Smooth muscle cell (in vitro differentiated cells): ENCODE data around the gene DNAH8. TPM values are rescaled to one million over a fixed set of nuclear protein-coding genes. Genes with fewer than 3 reads are reported as not detected.
A peak's percentile ranks its signal among the peaks of the same experiment; 100 is the strongest.

Experiments used
- DNase-seq: peaks from one replicate; lab custom pipeline; 2025; ENCODE audit not compliant: unreplicated experiment; lab: John Stamatoyannopoulos, UW
- H2AFZ ChIP-seq: fragments of 200-600 bp; sonication (generic); 2 replicates; pipeline ENCODE4 v1.6.0; 2016; ENCODE audit warnings: antibody characterized with exemption, low read depth, mild to moderate bottlenecking
- H3F3A ChIP-seq: fragments of 200-600 bp; sonication (generic); 2 replicates; pipeline ENCODE4 v1.6.0; 2017; ENCODE audit warnings: antibody characterized with exemption, low read depth
- H3K27ac ChIP-seq: fragments of 200-600 bp; sonication (generic); 2 replicates; pipeline ENCODE4 v1.5.1; 2016; ENCODE audit warnings: low read depth, mild to moderate bottlenecking
- H3K27me3 ChIP-seq: fragments of 200-600 bp; sonication (generic); 2 replicates; pipeline ENCODE4 v1.6.1; 2016; ENCODE audit warnings: low read depth, mild to moderate bottlenecking
- H3K36me3 ChIP-seq: fragments of 200-600 bp; sonication (generic); 2 replicates; pipeline ENCODE4 v1.5.1; 2016; ENCODE audit warnings: low read depth
- H3K4me1 ChIP-seq: fragments of 200-600 bp; sonication (generic); 2 replicates; pipeline ENCODE4 v1.5.1; 2016; ENCODE audit warnings: low read depth
- H3K4me2 ChIP-seq: fragments of 200-600 bp; sonication (generic); 2 replicates; pipeline ENCODE4 v1.6.0; 2016; ENCODE audit warnings: mild to moderate bottlenecking
- H3K4me3 ChIP-seq: fragments of 200-600 bp; sonication (generic); 2 replicates; pipeline ENCODE4 v1.5.1; 2016; ENCODE audit warnings: mild to moderate bottlenecking
- H3K79me2 ChIP-seq: fragments of 200-600 bp; sonication (generic); 2 replicates; pipeline ENCODE4 v1.6.0; 2016; ENCODE audit warnings: low read depth, mild to moderate bottlenecking
- H3K9ac ChIP-seq: fragments of 200-600 bp; sonication (generic); 2 replicates; pipeline ENCODE4 v1.6.0; 2016; ENCODE audit warnings: low read depth
- H3K9me3 ChIP-seq: fragments of 200-600 bp; sonication (generic); replicated peaks from 2 replicates; pipeline ENCODE4 v1.5.1; 2016; ENCODE audit warnings: low read depth
- H4K20me1 ChIP-seq: fragments of 200-600 bp; sonication (generic); 2 replicates; pipeline ENCODE4 v1.6.0; 2016; ENCODE audit warnings: low read depth
- CTCF ChIP-seq: fragments of 200-600 bp; sonication (generic); IDR thresholded peaks from 2 replicates; pipeline ENCODE4 v1.5.1; 2017; ENCODE audit warnings: borderline replicate concordance, mild to moderate bottlenecking, antibody characterized with exemption; ENCODE audit not compliant: insufficient read depth, poor library complexity, severe bottlenecking
- WGBS: methylation state at CpG from one replicate; pipeline ENCODE4 v1.1.7; 2016; ENCODE audit warnings: low lambda C conversion rate; 5-methylcytosine and 5-hydroxymethylcytosine counted together
- polyA plus RNA-seq: library from polyadenylated mRNA; unstranded; fragments of >200 nt; fragmentation: Nextera tagmentation; extraction: Ambion mirVana; gene quantifications from 2 replicates; pipeline ENCODE4 v1.2.1, GENCODE V29; 2016
- total RNA-seq: library from RNA; depleted of rRNA; stranded (reverse); fragments of >200 nt; gene quantifications from 2 replicates; pipeline ENCODE4 v1.2.3, GENCODE V29; 2014

The DNAH8 gene
- total and polyA plus RNA-seq, 2 experiments from 2014 or later = not detected

- no peak for TF ChIP-seq CTCF
- H3K79me2 ChIP-seq = no peaks in the 10 kb centered on the region
- WGBS = 81% methylated on average over 1 of the region's 1 CpG
Measured at GRCh38 chr6:38760097-38760496, 45.0 kb downstream of the DNAH8 start.

DNA sequence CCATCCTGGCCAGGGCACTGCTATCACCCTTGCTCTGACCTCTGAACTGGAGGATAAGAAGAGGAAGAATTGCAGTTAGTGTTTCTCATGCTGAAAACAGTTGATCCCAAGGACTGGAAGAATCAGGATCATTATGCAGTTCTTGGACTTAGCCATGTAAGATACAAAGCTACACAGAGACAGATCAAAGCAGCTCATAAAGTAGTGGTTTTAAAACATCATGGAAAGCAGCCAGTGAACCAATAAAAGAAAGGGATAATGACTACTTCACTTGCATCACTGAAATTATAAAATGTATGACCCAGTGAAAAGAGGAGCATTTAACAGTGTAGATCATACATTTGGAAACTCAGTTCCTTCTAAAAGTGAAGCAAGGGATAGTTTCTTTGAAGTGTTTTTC, 47.7 kb downstream of the DNAH8 start:
- no peak overlapping the region for H3K4me2 ChIP-seq

More at GRCh38 chr6:38760097-38760496, 45.0 kb downstream of the DNAH8 start:
- Histone ChIP-seq H3K4me3 (no peak overlapping the region), H3K27ac (no peak overlapping the region), H3K9ac (no peak overlapping the region), H4K20me1 (no peaks in the 10 kb centered on the region), H3K27me3 (no peaks in the 10 kb centered on the region), H3K36me3 (no peaks in the 10 kb centered on the region), H3K9me3 (no peaks in the 10 kb centered on the region), H3K4me1 (no peaks in the 10 kb centered on the region), H3F3A (no peaks in the 10 kb centered on the region), H2AFZ (no peak overlapping the region), H3K4me2 (no peak overlapping the region)
- no peak for DNase-seq

GRCh38 chr6:38767560-38767959, 52.4 kb downstream of the DNAH8 start:
- Histone ChIP-seq H4K20me1 (no peaks in the 10 kb centered on the region), H3K27me3 (no peaks in the 10 kb centered on the region), H3K4me2 (no peak overlapping the region), H3K9me3 (no peaks in the 10 kb centered on the region), H3K4me3 (no peak overlapping the region), H3K4me1 (no peaks in the 10 kb centered on the region), H2AFZ (no peak overlapping the region), H3K9ac (no peak overlapping the region), H3K27ac (no peak overlapping the region), H3K36me3 (no peaks in the 10 kb centered on the region), H3F3A (no peaks in the 10 kb centered on the region), H3K79me2 (no peaks in the 10 kb centered on the region)
- no peak for TF ChIP-seq CTCF
- DNase-seq = no peak
- WGBS = 94% methylated on average over 2 of the region's 2 CpGs

More for the DNA sequence above, 47.7 kb downstream of the DNAH8 start:
- no peaks in the 10 kb centered on the region for H3K9me3 ChIP-seq
- no peak overlapping the region for H3K4me3 ChIP-seq
- H3K79me2 ChIP-seq = no peaks in the 10 kb centered on the region
- no peak for DNase-seq
- no peaks in the 10 kb centered on the region for H4K20me1 ChIP-seq
- no peak overlapping the region for H2AFZ ChIP-seq
- H3K27ac ChIP-seq = no peak overlapping the region
- no peak overlapping the region for H3K9ac ChIP-seq
- no peak for TF ChIP-seq CTCF
- H3F3A ChIP-seq = no peaks in the 10 kb centered on the region
- H3K36me3 ChIP-seq = no peaks in the 10 kb centered on the region
- no peaks in the 10 kb centered on the region for H3K4me1 ChIP-seq
- no peaks in the 10 kb centered on the region for H3K27me3 ChIP-seq

DNA sequence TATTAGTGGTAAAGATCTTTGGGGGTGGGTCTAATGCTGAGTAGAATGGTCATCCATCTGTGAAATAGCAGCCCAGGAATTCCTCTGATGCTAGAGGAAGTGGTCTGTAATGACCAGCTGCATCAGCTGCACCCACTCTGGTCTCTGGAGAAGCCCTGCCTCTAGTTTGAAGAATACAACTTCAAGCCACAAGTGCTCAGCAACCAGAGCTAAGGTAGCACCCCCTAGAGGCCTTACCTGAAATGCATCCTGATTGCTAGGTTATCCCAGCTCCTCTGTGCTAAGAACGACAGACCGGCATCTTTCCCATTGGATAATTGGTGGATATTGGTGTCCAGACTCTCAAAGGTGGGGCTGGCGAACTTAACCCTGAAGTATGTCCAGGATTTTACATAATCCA, 58.2 kb downstream of the DNAH8 start:
- DNase-seq = no peak
- Histone ChIP-seq H3K4me2 (no peak overlapping the region), H3K4me1 (no peaks in the 10 kb centered on the region), H3K4me3 (no peak overlapping the region), H3K9ac (no peak overlapping the region), H3K27me3 (no peaks in the 10 kb centered on the region), H3K27ac (no peak overlapping the region), H3K9me3 (no peaks in the 10 kb centered on the region), H3K79me2 (no peaks in the 10 kb centered on the region), H4K20me1 (no peaks in the 10 kb centered on the region), H3K36me3 (no peaks in the 10 kb centered on the region), H3F3A (no peaks in the 10 kb centered on the region), H2AFZ (no peak overlapping the region)
- WGBS = 57% methylated on average over 3 of the region's 3 CpGs
- peak; percentile 29 for TF ChIP-seq CTCF
